ENCODE data around the gene TRIM27.

TRIM27 gene

DNA sequence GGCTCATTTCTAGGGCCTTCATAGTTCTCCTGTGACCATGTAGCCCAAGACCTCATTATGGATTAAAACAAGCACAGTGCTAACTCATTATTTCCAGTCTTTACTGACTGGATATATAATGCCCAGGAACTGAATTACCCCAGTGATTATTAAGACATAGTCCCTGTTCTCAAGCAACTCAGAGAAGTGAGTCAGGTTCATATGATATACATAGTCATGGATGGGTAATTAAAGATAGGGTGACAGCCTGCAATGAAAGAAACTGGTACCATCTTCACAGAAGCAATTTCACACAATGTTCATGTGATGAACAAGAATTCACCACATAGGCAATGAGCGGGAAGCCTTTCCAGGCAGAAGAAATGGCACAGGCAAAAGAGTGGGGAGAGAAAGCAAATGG is 3.5 kb downstream of the TRIM27 start:
- no peak for DNase-seq (ENCODE audit: extremely low read depth, insufficient read length)
- no peak for TF ChIP-seq CTCF (IDR thresholded peaks at IDR 0.05; ENCODE audit: insufficient read depth, low read length, poor library complexity, severe bottlenecking)
- Histone ChIP-seq H3K4me3 (replicated peaks; ENCODE audit: low read depth, low read length) (no peak overlapping the region), H3K27me3 (replicated peaks; ENCODE audit: control insufficient read depth, insufficient read depth, low read length) (no peaks in the 10 kb centered on the region), H3K36me3 (ENCODE audit: control insufficient read depth, insufficient read depth, low read length) (peaks cover 21% of the 10 kb centered on the region)

- Histone ChIP-seq H3K36me3 (ENCODE audit: control insufficient read depth, insufficient read depth, low read length) (peaks cover 27% of the 10 kb centered on the region), H3K4me3 (replicated peaks; ENCODE audit: low read depth, low read length) (no peak overlapping the region), H3K27me3 (replicated peaks; ENCODE audit: control insufficient read depth, insufficient read depth, low read length) (no peaks in the 10 kb centered on the region)
- no peak for TF ChIP-seq CTCF (IDR thresholded peaks at IDR 0.05; ENCODE audit: insufficient read depth, low read length, poor library complexity, severe bottlenecking)
- no peak for DNase-seq (ENCODE audit: extremely low read depth, insufficient read length)
Observed at GRCh38 chr6:28914941-28915340, 8.8 kb downstream of the TRIM27 start.

GRCh38 chr6:28910901-28911690 is 12.7 kb downstream of the TRIM27 start:
- no peak for TF ChIP-seq CTCF (IDR thresholded peaks at IDR 0.05; ENCODE audit: insufficient read depth, low read length, poor library complexity, severe bottlenecking)
- peaks cover 24% of the 10 kb centered on the region for H3K36me3 ChIP-seq (ENCODE audit: control insufficient read depth, insufficient read depth, low read length)
- no peak overlapping the region for H3K4me3 ChIP-seq (replicated peaks; ENCODE audit: low read depth, low read length)
- DNase-seq (ENCODE audit: extremely low read depth, insufficient read length) = no peak
- no peaks in the 10 kb centered on the region for H3K27me3 ChIP-seq (replicated peaks; ENCODE audit: control insufficient read depth, insufficient read depth, low read length)

DNA sequence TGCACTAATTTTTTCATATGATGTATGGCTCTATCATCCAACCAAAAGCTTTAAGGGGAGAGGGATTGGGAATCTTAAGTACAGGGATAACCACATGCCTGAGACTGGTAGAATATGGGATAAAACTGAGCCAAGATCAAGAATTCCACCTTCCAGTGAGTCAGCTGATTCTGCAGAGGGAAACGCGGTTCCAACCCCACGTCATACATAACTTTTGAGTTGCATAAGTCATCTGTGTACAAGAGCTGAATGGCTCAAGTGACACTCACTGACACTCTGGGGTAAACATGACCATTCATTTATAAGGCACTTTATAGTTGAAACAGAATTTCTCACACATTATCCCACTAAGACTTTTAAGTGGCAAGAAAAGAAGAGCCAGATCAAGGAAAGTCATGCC is 16.4 kb downstream of the TRIM27 start:
- Histone ChIP-seq H3K27me3 (replicated peaks; ENCODE audit: control insufficient read depth, insufficient read depth, low read length) (no peaks in the 10 kb centered on the region), H3K36me3 (ENCODE audit: control insufficient read depth, insufficient read depth, low read length) (peaks cover 38% of the 10 kb centered on the region), H3K4me3 (replicated peaks; ENCODE audit: low read depth, low read length) (no peak overlapping the region)
- DNase-seq (ENCODE audit: extremely low read depth, insufficient read length) = no peak
- no peak for TF ChIP-seq CTCF (IDR thresholded peaks at IDR 0.05; ENCODE audit: insufficient read depth, low read length, poor library complexity, severe bottlenecking)

- Histone ChIP-seq H3K27me3 (replicated peaks; ENCODE audit: control insufficient read depth, insufficient read depth, low read length) (no peaks in the 10 kb centered on the region), H3K4me3 (replicated peaks; ENCODE audit: low read depth, low read length) (no peak overlapping the region), H3K36me3 (ENCODE audit: control insufficient read depth, insufficient read depth, low read length) (peaks cover 34% of the 10 kb centered on the region)
- DNase-seq (ENCODE audit: extremely low read depth, insufficient read length) = no peak
- no peak for TF ChIP-seq CTCF (IDR thresholded peaks at IDR 0.05; ENCODE audit: insufficient read depth, low read length, poor library complexity, severe bottlenecking)
Observed at GRCh38 chr6:28906669-28907068, 17.1 kb downstream of the TRIM27 start.

All from GM06990 (cell line).